ENCODE results near the gene MBP. TPM values are rescaled to one million over a fixed set of nuclear protein-coding genes. Genes with fewer than 3 reads are reported as not detected.

MBP gene
- polyA plus RNA-seq, 1 donor from 2014 or later: 3.3 TPM

DNA sequence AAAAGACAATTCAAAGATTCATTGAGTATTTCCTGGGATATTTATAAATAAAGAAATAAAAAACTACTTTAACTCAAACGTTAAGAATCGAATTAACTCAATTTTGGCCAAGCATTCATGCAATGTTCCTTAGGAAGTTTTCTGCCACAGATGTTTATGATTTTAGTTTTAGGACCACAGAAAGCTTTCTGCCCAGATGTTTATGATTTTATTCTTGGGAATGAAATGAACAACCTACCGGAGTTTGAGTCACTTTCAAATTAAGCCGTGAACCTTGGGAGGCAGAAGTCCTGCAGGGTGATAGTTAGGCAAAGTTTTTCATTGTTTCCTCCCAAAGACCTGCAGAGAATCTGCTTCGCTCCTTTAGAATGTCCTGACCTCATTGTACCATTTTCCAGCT is 34.7 kb upstream of the MBP start:
- Histone ChIP-seq H4K20me1 (ENCODE audit: insufficient read depth) (no peaks in the 10 kb centered on the region), H3K9ac (ENCODE audit: low read length) (no peak overlapping the region), H3K4me2 (ENCODE audit: low read length) (no peak overlapping the region), H2AFZ (ENCODE audit: low read depth, low read length) (no peak overlapping the region), H3F3A (ENCODE audit: insufficient read depth, low read length, poor library complexity, severe bottlenecking) (no peaks in the 10 kb centered on the region), H3K27me3 (ENCODE audit: insufficient read depth, low read depth, low read length) (no peaks in the 10 kb centered on the region), H3K4me3 (ENCODE audit: low read length) (no peak overlapping the region), H3K9me3 (ENCODE audit: low read length) (no peaks in the 10 kb centered on the region), H3K36me3 (ENCODE audit: insufficient read depth, low read length) (no peaks in the 10 kb centered on the region), H3K79me2 (replicated peaks; ENCODE audit: insufficient read depth, low read length) (no peaks in the 10 kb centered on the region), H3K27ac (ENCODE audit: low read length) (no peak overlapping the region), H3K9me2 (ENCODE audit: insufficient read depth, low read length) (no peaks in the 10 kb centered on the region)
- TF ChIP-seq SMC3 (conservative IDR thresholded peaks at IDR 0.05; ENCODE audit: poor library complexity) (no peak), RAD21 (conservative IDR thresholded peaks at IDR 0.05) (no peak), EP300 (conservative IDR thresholded peaks at IDR 0.05; ENCODE audit: poor library complexity, severe bottlenecking) (no peak), EZH2 (IDR thresholded peaks at IDR 0.05; ENCODE audit: borderline replicate concordance, insufficient read depth, low read length, poor library complexity, severe bottlenecking) (no peak), MXI1 (conservative IDR thresholded peaks at IDR 0.05; ENCODE audit: poor library complexity, severe bottlenecking) (no peak), POLR2AphosphoS5 (IDR thresholded peaks at IDR 0.05) (no peak), TAF1 (IDR thresholded peaks at IDR 0.05; ENCODE audit: low read depth) (no peak)
- TF ChIP-seq, protein P1, sequence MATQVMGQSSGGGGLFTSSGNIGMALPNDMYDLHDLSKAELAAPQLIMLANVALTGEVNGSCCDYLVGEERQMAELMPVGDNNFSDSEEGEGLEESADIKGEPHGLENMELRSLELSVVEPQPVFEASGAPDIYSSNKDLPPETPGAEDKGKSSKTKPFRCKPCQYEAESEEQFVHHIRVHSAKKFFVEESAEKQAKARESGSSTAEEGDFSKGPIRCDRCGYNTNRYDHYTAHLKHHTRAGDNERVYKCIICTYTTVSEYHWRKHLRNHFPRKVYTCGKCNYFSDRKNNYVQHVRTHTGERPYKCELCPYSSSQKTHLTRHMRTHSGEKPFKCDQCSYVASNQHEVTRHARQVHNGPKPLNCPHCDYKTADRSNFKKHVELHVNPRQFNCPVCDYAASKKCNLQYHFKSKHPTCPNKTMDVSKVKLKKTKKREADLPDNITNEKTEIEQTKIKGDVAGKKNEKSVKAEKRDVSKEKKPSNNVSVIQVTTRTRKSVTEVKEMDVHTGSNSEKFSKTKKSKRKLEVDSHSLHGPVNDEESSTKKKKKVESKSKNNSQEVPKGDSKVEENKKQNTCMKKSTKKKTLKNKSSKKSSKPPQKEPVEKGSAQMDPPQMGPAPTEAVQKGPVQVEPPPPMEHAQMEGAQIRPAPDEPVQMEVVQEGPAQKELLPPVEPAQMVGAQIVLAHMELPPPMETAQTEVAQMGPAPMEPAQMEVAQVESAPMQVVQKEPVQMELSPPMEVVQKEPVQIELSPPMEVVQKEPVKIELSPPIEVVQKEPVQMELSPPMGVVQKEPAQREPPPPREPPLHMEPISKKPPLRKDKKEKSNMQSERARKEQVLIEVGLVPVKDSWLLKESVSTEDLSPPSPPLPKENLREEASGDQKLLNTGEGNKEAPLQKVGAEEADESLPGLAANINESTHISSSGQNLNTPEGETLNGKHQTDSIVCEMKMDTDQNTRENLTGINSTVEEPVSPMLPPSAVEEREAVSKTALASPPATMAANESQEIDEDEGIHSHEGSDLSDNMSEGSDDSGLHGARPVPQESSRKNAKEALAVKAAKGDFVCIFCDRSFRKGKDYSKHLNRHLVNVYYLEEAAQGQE (IDR thresholded peaks at IDR 0.05; ENCODE audit: borderline replicate concordance): no peak
- TF ChIP-seq, protein P2, sequence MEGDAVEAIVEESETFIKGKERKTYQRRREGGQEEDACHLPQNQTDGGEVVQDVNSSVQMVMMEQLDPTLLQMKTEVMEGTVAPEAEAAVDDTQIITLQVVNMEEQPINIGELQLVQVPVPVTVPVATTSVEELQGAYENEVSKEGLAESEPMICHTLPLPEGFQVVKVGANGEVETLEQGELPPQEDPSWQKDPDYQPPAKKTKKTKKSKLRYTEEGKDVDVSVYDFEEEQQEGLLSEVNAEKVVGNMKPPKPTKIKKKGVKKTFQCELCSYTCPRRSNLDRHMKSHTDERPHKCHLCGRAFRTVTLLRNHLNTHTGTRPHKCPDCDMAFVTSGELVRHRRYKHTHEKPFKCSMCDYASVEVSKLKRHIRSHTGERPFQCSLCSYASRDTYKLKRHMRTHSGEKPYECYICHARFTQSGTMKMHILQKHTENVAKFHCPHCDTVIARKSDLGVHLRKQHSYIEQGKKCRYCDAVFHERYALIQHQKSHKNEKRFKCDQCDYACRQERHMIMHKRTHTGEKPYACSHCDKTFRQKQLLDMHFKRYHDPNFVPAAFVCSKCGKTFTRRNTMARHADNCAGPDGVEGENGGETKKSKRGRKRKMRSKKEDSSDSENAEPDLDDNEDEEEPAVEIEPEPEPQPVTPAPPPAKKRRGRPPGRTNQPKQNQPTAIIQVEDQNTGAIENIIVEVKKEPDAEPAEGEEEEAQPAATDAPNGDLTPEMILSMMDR (IDR thresholded peaks at IDR 0.05; ENCODE audit: poor library complexity, severe bottlenecking): no peak

DNA sequence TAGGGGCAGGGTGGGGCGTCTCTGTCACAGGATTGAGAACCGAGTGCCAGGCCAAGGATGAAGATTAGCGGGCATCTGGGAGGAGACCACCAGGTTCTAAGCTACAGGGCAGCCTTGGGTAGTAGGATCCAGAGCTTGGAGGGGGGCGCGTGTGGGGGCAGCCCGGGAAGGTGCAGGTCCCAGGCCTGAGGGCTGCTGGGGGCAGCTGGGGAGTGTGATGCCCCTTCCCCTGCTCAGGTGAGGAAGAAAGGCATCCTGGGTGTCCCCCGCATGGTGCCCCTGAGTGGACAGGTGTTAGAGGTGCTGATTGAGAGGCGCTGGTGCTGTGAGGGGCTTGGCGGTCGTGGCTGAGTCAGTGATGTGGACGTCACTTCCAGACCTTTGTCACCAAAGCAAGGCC is 33.9 kb upstream of the MBP start:
- H3K9me3 ChIP-seq (ENCODE audit: low read length): no peaks in the 10 kb centered on the region
- no peak overlapping the region for H3K27ac ChIP-seq (ENCODE audit: low read length)
- H3K4me2 ChIP-seq (ENCODE audit: low read length): no peak overlapping the region
- H3K9ac ChIP-seq (ENCODE audit: low read length): no peak overlapping the region
- H3K79me2 ChIP-seq (replicated peaks; ENCODE audit: insufficient read depth, low read length): no peaks in the 10 kb centered on the region
- no peaks in the 10 kb centered on the region for H3F3A ChIP-seq (ENCODE audit: insufficient read depth, low read length, poor library complexity, severe bottlenecking)
- no peaks in the 10 kb centered on the region for H3K36me3 ChIP-seq (ENCODE audit: insufficient read depth, low read length)
- no peak overlapping the region for H2AFZ ChIP-seq (ENCODE audit: low read depth, low read length)
- no peaks in the 10 kb centered on the region for H3K27me3 ChIP-seq (ENCODE audit: insufficient read depth, low read depth, low read length)
- no peak overlapping the region for H3K4me3 ChIP-seq (ENCODE audit: low read length)
- TF ChIP-seq EP300 (conservative IDR thresholded peaks at IDR 0.05; ENCODE audit: poor library complexity, severe bottlenecking): no peak
- TF ChIP-seq, protein P2 (IDR thresholded peaks at IDR 0.05; ENCODE audit: poor library complexity, severe bottlenecking): no peak
- TF ChIP-seq RAD21 (conservative IDR thresholded peaks at IDR 0.05): no peak
- TF ChIP-seq, protein P1 (IDR thresholded peaks at IDR 0.05; ENCODE audit: borderline replicate concordance): no peak
- no peak for TF ChIP-seq SMC3 (conservative IDR thresholded peaks at IDR 0.05; ENCODE audit: poor library complexity)
- no peak for TF ChIP-seq EZH2 (IDR thresholded peaks at IDR 0.05; ENCODE audit: borderline replicate concordance, insufficient read depth, low read length, poor library complexity, severe bottlenecking)
- no peak for TF ChIP-seq MXI1 (conservative IDR thresholded peaks at IDR 0.05; ENCODE audit: poor library complexity, severe bottlenecking)
- no peak for TF ChIP-seq POLR2AphosphoS5 (IDR thresholded peaks at IDR 0.05)
- no peak for TF ChIP-seq TAF1 (IDR thresholded peaks at IDR 0.05; ENCODE audit: low read depth)
- no peaks in the 10 kb centered on the region for H4K20me1 ChIP-seq (ENCODE audit: insufficient read depth)
- H3K9me2 ChIP-seq (ENCODE audit: insufficient read depth, low read length): no peaks in the 10 kb centered on the region

Data from neural cell (in vitro differentiated cells).